Left kidney (tissue), 2 donors: Measurements from ENCODE around the gene TSPAN10. TPM values are rescaled to one million over a fixed set of nuclear protein-coding genes. Genes with fewer than 3 reads are reported as not detected.
"Not testable (repeated sequence)": the region's sequence is repeated elsewhere in the genome, so short reads cannot be mapped to it uniquely, and the experiment has no call there.

Source experiments
- DNase-seq: peaks from one replicate; pipeline ENCODE4 v3.0.0-alpha.2; 2013
- polyA plus RNA-seq: library from polyadenylated mRNA; unstranded; fragments of 120-200 nt; gene quantifications from one replicate; pipeline ENCODE4 v1.2.1, GENCODE V29; 2013; ENCODE audit not compliant: insufficient read length

Gene TSPAN10
- polyA plus RNA-seq, 1 donor: 4.0 TPM

- no peak for DNase-seq
Measured at GRCh38 chr17:81660441-81660840, 23.4 kb downstream of the TSPAN10 start.

- no peak for DNase-seq
Measured at GRCh38 chr17:81662002-81662401, 25.0 kb downstream of the TSPAN10 start.

GRCh38 chr17:81664051-81664470, 27.1 kb downstream of the TSPAN10 start:
- no peak for DNase-seq

- DNase-seq: no peak
Measured at GRCh38 chr17:81665205-81666091, 28.5 kb downstream of the TSPAN10 start.

- no peak for DNase-seq
Measured at GRCh38 chr17:81666092-81666341, 29.0 kb downstream of the TSPAN10 start.

- peak; percentile 94 for DNase-seq
Measured at GRCh38 chr17:81666342-81667191, 29.6 kb downstream of the TSPAN10 start, which contains the start of the genes CCDC137 and OXLD1. TSS of gene CCDC137 (plus strand) at chr17:81666737. CDS start at chr17:81666767, 30 bp downstream. TSS of gene OXLD1 (minus strand) at chr17:81666605. CDS start at chr17:81666577, 28 bp downstream.

- no peak for DNase-seq
Measured at GRCh38 chr17:81667754-81668153, 30.8 kb downstream of the TSPAN10 start.

- DNase-seq: no peak
Measured at GRCh38 chr17:81672504-81672903, 35.5 kb downstream of the TSPAN10 start.

- DNase-seq: no peak
Measured at GRCh38 chr17:81672954-81673353, 36.0 kb downstream of the TSPAN10 start.

GRCh38 chr17:81673561-81674258, 36.7 kb downstream of the TSPAN10 start:
- no peak for DNase-seq

GRCh38 chr17:81675515-81676221, 38.7 kb downstream of the TSPAN10 start:
- not testable (repeated sequence) for DNase-seq

- DNase-seq: no peak
Measured at GRCh38 chr17:81676906-81677305, 39.9 kb downstream of the TSPAN10 start.

- DNase-seq: no peak
Measured at GRCh38 chr17:81680150-81680549, 43.2 kb downstream of the TSPAN10 start.

GRCh38 chr17:81681672-81682071, 44.7 kb downstream of the TSPAN10 start:
- no peak for DNase-seq

GRCh38 chr17:81682565-81683207, 45.7 kb downstream of the TSPAN10 start:
- no peak for DNase-seq

GRCh38 chr17:81683208-81683583, 46.2 kb downstream of the TSPAN10 start:
- DNase-seq: no peak

GRCh38 chr17:81683584-81684441, 46.8 kb downstream of the TSPAN10 start, which contains the start of the genes ARL16 and HGS:
TSS of gene ARL16 (minus strand) at chr17:81683797. CDS start at chr17:81683753, 44 bp downstream.
TSS of gene HGS (plus strand) at chr17:81684011. CDS start at chr17:81684067, 56 bp downstream.
- peak; percentile 99 for DNase-seq

GRCh38 chr17:81684442-81684911, 47.5 kb downstream of the TSPAN10 start:
- DNase-seq: no peak

- no peak for DNase-seq
Measured at GRCh38 chr17:81685108-81685507, 48.1 kb downstream of the TSPAN10 start.

GRCh38 chr17:81686614-81687013, 49.6 kb downstream of the TSPAN10 start:
- DNase-seq: no peak
